SH-SY5Y (cell line): Measurements from ENCODE around the gene CNTN5.

Experiments
- GATA2 ChIP-seq: IDR thresholded peaks from 2 replicates; pipeline ENCODE4 v1.6.1; 2011; ENCODE audit warnings: mild to moderate bottlenecking, low read depth, low read length
- GATA3 ChIP-seq: IDR thresholded peaks from 2 replicates; pipeline ENCODE4 v1.6.1; 2011; ENCODE audit warnings: low read depth, mild to moderate bottlenecking, low read length, moderate library complexity

- TF ChIP-seq GATA2 (no peak), GATA3 (no peak)
Measured at GRCh38 chr11:100303897-100304296, 1283.1 kb downstream of the CNTN5 start.
